ENCODE measurements around the gene ATP2B1.

- TF ChIP-seq CTCF (conservative IDR thresholded peaks at IDR 0.05) (no peak), ZFX (IDR thresholded peaks at IDR 0.05) (no peak)
Measured at GRCh38 chr12:89748791-89749190, 40.2 kb upstream of the ATP2B1 start.
